Thyroid gland (tissue), 4 donors: ENCODE measurements around the gene KLC3.

Source experiments
- POLR2A ChIP-seq, 2 donors: fragments of 450-650 bp; IDR thresholded peaks; one replicate each; pipeline ENCODE4 v1.6.1; 2017; ENCODE audit warnings: antibody characterized with exemption in 2 of 2, mild to moderate bottlenecking in 2 of 2, moderate library complexity in 1 of 2
- TF ChIP-seq, protein P1 (sequence below), 6 experiments: fragments of 200-600 bp in 3 of 6; fragments of 450-650 bp in 3 of 6; sonication (generic) in 3 of 6; IDR thresholded peaks; one replicate each; pipeline ENCODE4 v1.5.1; 2016 to 2019; ENCODE audit warnings: antibody characterized with exemption in 6 of 6, mild to moderate bottlenecking in 2 of 6, inconsistent platforms in 1 of 6, moderate library complexity in 1 of 6

DNA sequence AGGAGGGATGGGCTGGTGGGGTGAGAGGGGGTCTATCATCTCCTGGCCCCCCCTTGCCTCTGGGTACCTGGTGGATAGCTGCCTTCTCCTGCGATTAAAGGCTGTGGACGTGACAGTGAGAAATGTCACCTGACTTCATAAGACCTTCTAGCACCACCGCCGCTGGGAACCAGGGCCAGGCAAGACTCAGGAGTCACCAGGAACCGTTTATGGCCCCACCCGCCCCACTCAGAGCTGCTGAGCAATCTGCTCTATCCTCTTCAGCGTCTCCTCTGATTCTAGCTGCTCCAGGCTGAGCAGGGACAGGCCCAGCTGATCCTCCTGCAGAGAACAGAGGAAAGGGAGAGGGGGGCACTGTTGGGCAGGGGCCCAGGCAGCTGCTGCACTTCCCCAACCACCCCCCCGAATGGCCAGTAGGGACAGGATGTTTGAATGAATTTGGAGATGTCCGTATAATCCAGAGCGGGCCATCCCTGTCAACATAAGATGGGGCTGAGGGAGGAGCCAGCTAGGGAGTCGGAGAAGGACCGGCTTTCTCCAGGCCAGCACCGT, 10.9 kb downstream of the KLC3 start:
- TF ChIP-seq POLR2A (IDR thresholded peaks at IDR 0.05): no peak
- TF ChIP-seq, protein P1, sequence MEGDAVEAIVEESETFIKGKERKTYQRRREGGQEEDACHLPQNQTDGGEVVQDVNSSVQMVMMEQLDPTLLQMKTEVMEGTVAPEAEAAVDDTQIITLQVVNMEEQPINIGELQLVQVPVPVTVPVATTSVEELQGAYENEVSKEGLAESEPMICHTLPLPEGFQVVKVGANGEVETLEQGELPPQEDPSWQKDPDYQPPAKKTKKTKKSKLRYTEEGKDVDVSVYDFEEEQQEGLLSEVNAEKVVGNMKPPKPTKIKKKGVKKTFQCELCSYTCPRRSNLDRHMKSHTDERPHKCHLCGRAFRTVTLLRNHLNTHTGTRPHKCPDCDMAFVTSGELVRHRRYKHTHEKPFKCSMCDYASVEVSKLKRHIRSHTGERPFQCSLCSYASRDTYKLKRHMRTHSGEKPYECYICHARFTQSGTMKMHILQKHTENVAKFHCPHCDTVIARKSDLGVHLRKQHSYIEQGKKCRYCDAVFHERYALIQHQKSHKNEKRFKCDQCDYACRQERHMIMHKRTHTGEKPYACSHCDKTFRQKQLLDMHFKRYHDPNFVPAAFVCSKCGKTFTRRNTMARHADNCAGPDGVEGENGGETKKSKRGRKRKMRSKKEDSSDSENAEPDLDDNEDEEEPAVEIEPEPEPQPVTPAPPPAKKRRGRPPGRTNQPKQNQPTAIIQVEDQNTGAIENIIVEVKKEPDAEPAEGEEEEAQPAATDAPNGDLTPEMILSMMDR (IDR thresholded peaks at IDR 0.05): no peak
